Measurements from ENCODE around the gene INO80D.
"Not testable (repeated sequence)": the region's sequence is repeated elsewhere in the genome, so short reads cannot be mapped to it uniquely, and the experiment has no call there.

Gene INO80D

GRCh38 chr2:205978728-205979127 lies 107.2 kb downstream of the INO80D start:
- DNase-seq (ENCODE audit: low spot score), result not testable (repeated sequence)

- DNase-seq (ENCODE audit: low spot score), result not testable (repeated sequence)
Observed at GRCh38 chr2:205977699-205978098, 108.3 kb downstream of the INO80D start.

GRCh38 chr2:205976934-205977659 lies 108.9 kb downstream of the INO80D start:
- not testable (repeated sequence) for DNase-seq (ENCODE audit: low spot score)

GRCh38 chr2:205976120-205976814 lies 109.7 kb downstream of the INO80D start:
- no peak for DNase-seq (ENCODE audit: low spot score)

- DNase-seq (ENCODE audit: low spot score), result peak; percentile 94
Observed at GRCh38 chr2:205975082-205975949, 110.7 kb downstream of the INO80D start.

- no peak for DNase-seq (ENCODE audit: low spot score)
Observed at GRCh38 chr2:205972113-205972512, 113.9 kb downstream of the INO80D start.

GRCh38 chr2:205970348-205970747 lies 115.6 kb downstream of the INO80D start:
- no peak for DNase-seq (ENCODE audit: low spot score)

GRCh38 chr2:205969584-205969983 lies 116.4 kb downstream of the INO80D start:
- no peak for DNase-seq (ENCODE audit: low spot score)

- DNase-seq (ENCODE audit: low spot score), result no peak
Observed at GRCh38 chr2:205967391-205968075, 118.4 kb downstream of the INO80D start.

GRCh38 chr2:205965707-205966106 lies 120.3 kb downstream of the INO80D start:
- no peak for DNase-seq (ENCODE audit: low spot score)

GRCh38 chr2:205964111-205964761 lies 121.7 kb downstream of the INO80D start:
- no peak for DNase-seq (ENCODE audit: low spot score)

- DNase-seq (ENCODE audit: low spot score), result no peak
Observed at GRCh38 chr2:205959521-205959920, 126.5 kb downstream of the INO80D start.

GRCh38 chr2:205957452-205958154 lies 128.4 kb downstream of the INO80D start:
- no peak for DNase-seq (ENCODE audit: low spot score)

- no peak for DNase-seq (ENCODE audit: low spot score)
Observed at GRCh38 chr2:205954707-205955106, 131.3 kb downstream of the INO80D start.

GRCh38 chr2:205952282-205952681 lies 133.7 kb downstream of the INO80D start:
- DNase-seq (ENCODE audit: low spot score), result no peak

GRCh38 chr2:205948883-205949282 lies 137.1 kb downstream of the INO80D start:
- DNase-seq (ENCODE audit: low spot score), result no peak

GRCh38 chr2:205948496-205948837 lies 137.5 kb downstream of the INO80D start:
- DNase-seq (ENCODE audit: low spot score), result no peak

GRCh38 chr2:205947621-205948495 lies 138.1 kb downstream of the INO80D start:
- DNase-seq (ENCODE audit: low spot score), result peak; percentile 69

- no peak for DNase-seq (ENCODE audit: low spot score)
Observed at GRCh38 chr2:205946226-205946625, 139.7 kb downstream of the INO80D start.
